CD4-positive, CD25-positive, alpha-beta regulatory T cell (primary cell): Measurements from ENCODE around the gene UBR2. TPM values are rescaled to one million over a fixed set of nuclear protein-coding genes. Genes with fewer than 3 reads are reported as not detected.

ENCODE experiments used
- ATAC-seq, 2 donors: fragments of 150-1000 bp; cut with Tn5 transposase; one replicate each; pipeline ENCODE4 v1.10.0; 2021; ENCODE audit warnings: low read depth in 2 of 2, moderate number of reproducible peaks in 2 of 2, moderate library complexity in 1 of 2
- DNase-seq, 3 donors: peaks; one replicate each; pipeline versions ENCODE4 v3.0.0 to v3.0.0-alpha.2; 2012 to 2022; ENCODE audit warnings: mixed read lengths in 1 of 3
- H3K27ac ChIP-seq: one replicate; pipeline ENCODE4 v1.7.0; 2013; ENCODE audit warnings: mild to moderate bottlenecking, low read length; ENCODE audit not compliant: insufficient read depth, poor library complexity, severe bottlenecking
- H3K27me3 ChIP-seq: one replicate; pipeline ENCODE4 v1.7.0; 2013; ENCODE audit warnings: low read length; ENCODE audit not compliant: control insufficient read depth, insufficient read depth
- H3K36me3 ChIP-seq: one replicate; pipeline ENCODE4 v1.7.0; 2013; ENCODE audit warnings: mild to moderate bottlenecking, low read length, moderate library complexity; ENCODE audit not compliant: control insufficient read depth, insufficient read depth
- H3K4me1 ChIP-seq: 2 replicates; pipeline ENCODE4 v1.7.0; 2013; ENCODE audit warnings: mild to moderate bottlenecking, low read length; ENCODE audit not compliant: insufficient read depth, control insufficient read depth, poor library complexity, severe bottlenecking
- H3K4me3 ChIP-seq: one replicate; pipeline ENCODE4 v1.7.0; 2013; ENCODE audit warnings: low read depth, mild to moderate bottlenecking, low read length, moderate library complexity
- H3K9me3 ChIP-seq, 2 experiments: 1 replicate in 1 of 2; 2 replicates in 1 of 2; pipeline ENCODE4 v1.7.0; 2013; ENCODE audit warnings: low read length in 2 of 2, mild to moderate bottlenecking in 1 of 2, moderate library complexity in 1 of 2; ENCODE audit not compliant: control insufficient read depth in 2 of 2
- H3K27ac Mint-ChIP-seq, 3 donors: one replicate each; pipeline ENCODE4 v1.8.0; 2020 to 2022; ENCODE audit warnings: mild to moderate bottlenecking in 3 of 3, mixed read lengths in 3 of 3, moderate library complexity in 2 of 3
- H3K27me3 Mint-ChIP-seq: one replicate; pipeline ENCODE4 v1.8.0; 2022; ENCODE audit warnings: mild to moderate bottlenecking, mixed read lengths
- H3K36me3 Mint-ChIP-seq: one replicate; pipeline ENCODE4 v1.8.0; 2020; ENCODE audit warnings: mixed read lengths
- H3K4me1 Mint-ChIP-seq, 4 donors: one replicate each; pipeline ENCODE4 v1.8.0; 2020 to 2022; ENCODE audit warnings: mixed read lengths in 4 of 4, mild to moderate bottlenecking in 1 of 4
- H3K4me3 Mint-ChIP-seq, 4 donors: one replicate each; pipeline ENCODE4 v1.8.0; 2020 to 2022; ENCODE audit warnings: mild to moderate bottlenecking in 4 of 4, mixed read lengths in 4 of 4, moderate library complexity in 3 of 4
- H3K9me3 Mint-ChIP-seq, 7 donors: one replicate each; pipeline ENCODE4 v1.8.0; 2020 to 2022; ENCODE audit warnings: mixed read lengths in 7 of 7, mild to moderate bottlenecking in 3 of 7, moderate library complexity in 2 of 7
- polyA plus RNA-seq, 4 donors: library from polyadenylated mRNA; unstranded; fragments of 300-500 nt; fragmentation: Illumina TruSeq; gene quantifications; one replicate each; pipeline ENCODE4 v1.2.3, GENCODE V29; 2021
- total RNA-seq: library from RNA; stranded (reverse); gene quantifications from one replicate; pipeline ENCODE4 v1.2.3, GENCODE V29; 2022

UBR2 gene
- total and polyA plus RNA-seq, 5 donors from 2014 or later, result 9.9 to 50.2 (median 11.5) TPM

DNA sequence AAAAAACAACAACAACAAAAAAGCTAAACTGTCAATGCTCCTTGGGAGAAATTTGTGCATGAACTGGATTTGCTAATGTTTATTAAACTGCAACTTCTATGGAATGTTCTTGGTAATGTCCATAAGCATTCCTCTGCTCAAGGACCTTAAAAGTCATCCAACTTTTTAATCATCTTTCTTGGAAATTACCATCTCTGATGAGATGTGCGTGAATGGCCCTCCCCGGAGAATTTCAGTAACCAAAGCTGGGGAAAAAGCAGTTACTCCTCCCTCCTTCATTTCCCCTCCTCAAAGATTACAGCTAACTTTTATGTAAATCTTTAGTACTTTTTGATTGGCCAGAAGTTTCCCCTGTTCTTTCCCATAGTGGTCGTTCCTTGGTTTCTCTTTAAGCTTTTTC lies 176.9 kb downstream of the UBR2 start:
- Histone ChIP-seq H3K27me3 (no peaks in the 10 kb centered on the region), H3K27ac (no peak overlapping the region), H3K9me3 (no peaks in the 10 kb centered on the region), H3K4me1 (peaks cover 15% of the 10 kb centered on the region), H3K4me3 (no peak overlapping the region), H3K36me3 (no peaks in the 10 kb centered on the region)
- DNase-seq (no peak), ATAC-seq (no peak)
- H3K4me3 Mint-ChIP-seq, result peak overlapping the region in 2 of 4 donors; percentile 40 to 55
- H3K27ac Mint-ChIP-seq, result no peak overlapping the region
- peaks cover 14% of the 10 kb centered on the region for H3K27me3 Mint-ChIP-seq
- H3K9me3 Mint-ChIP-seq, result peaks cover 0 to 11% (median 0%) of the 10 kb centered on the region in 7 donors
- H3K36me3 Mint-ChIP-seq, result peaks cover 4% of the 10 kb centered on the region
- peaks cover 1 to 13% (median 3%) of the 10 kb centered on the region in 4 donors for H3K4me1 Mint-ChIP-seq

DNA sequence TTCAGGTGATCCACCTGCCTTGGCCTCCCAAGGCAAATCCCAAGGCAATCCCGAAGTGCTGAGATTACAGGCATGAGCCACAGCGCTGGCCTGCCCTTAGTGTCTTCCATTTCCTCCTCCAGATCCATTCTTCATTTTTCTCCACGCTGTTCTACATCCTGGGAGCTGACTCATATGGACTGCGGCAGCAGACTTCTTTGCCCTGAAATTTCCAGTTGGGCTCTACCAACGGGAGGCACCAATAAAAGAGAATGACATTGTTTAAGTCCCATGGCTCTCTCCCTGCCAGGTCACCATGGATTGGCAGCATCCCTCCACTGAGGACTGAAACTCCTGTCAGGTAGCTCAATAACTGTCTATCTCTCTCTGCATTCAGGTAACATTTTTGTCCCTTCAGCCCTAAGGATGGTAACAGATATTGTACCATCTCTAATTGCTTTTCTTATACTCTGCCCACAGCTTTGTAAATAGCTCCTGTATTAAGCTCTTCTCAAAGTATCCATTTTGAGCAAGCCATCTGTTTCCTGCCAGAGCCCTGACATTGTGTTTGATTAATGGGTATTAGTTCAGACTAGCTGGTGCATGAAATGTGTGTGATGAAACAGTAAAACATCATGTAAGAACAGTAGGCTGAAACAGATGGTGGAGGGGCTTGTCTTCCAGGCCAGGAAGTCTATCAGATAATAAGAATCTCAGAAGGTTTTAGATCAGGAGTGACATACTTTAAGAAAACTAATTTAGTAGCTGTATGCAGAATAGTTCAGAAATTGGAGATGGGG lies 178.5 kb downstream of the UBR2 start:
- Histone ChIP-seq H3K4me3 (no peak overlapping the region), H3K4me1 (peaks cover 20% of the 10 kb centered on the region), H3K9me3 (no peaks in the 10 kb centered on the region), H3K27me3 (no peaks in the 10 kb centered on the region), H3K36me3 (no peaks in the 10 kb centered on the region), H3K27ac (no peak overlapping the region)
- Mint-ChIP-seq H3K27me3 (peaks cover 17% of the 10 kb centered on the region), H3K36me3 (peaks cover 7% of the 10 kb centered on the region), H3K4me1 (peaks cover 4 to 17% (median 7%) of the 10 kb centered on the region in 4 donors), H3K27ac (peak overlapping the region in 1 of 3 donors; percentile 88), H3K9me3 (peaks cover 0 to 13% (median 1%) of the 10 kb centered on the region in 7 donors), H3K4me3 (peak overlapping the region; percentile 26 to 86 (median 59))
- DNase-seq (no peak), ATAC-seq (no peak)

Other genes with a start within 250 kb of the UBR2 start
- gene TRERF1, start 112.1 kb upstream of the UBR2 start, total RNA-seq, result 55.7 TPM
- 1 to 10 TPM; 2.3 to 4.9 (median 4.2) TPM for gene TRERF1, start 112.1 kb upstream of the UBR2 start, polyA plus RNA-seq
- not detected for gene PRPH2, start 158.6 kb downstream of the UBR2 start, total RNA-seq
- under 1 TPM in 3 of 4 donors, not detected in 1; 0.07 to 0.29 (median 0.18) TPM for gene PRPH2, start 158.6 kb downstream of the UBR2 start, polyA plus RNA-seq
- gene TBCC, start 182.1 kb downstream of the UBR2 start, total RNA-seq, result 89.2 TPM
- 100 to 1,000 TPM; 117 to 136 (median 134) TPM for gene TBCC, start 182.1 kb downstream of the UBR2 start, polyA plus RNA-seq
- gene BICRAL, start 218.0 kb downstream of the UBR2 start, total RNA-seq, result 47.0 TPM
- gene BICRAL, start 218.0 kb downstream of the UBR2 start, polyA plus RNA-seq, result 1 to 10 TPM; 3.3 to 3.8 (median 3.4) TPM